Measurements from ENCODE around the gene ZNF672.

GRCh38 chr1:248805876-248806275 is 32.1 kb upstream of the ZNF672 start:
- TF ChIP-seq CTCF (conservative IDR thresholded peaks at IDR 0.05; ENCODE audit: low read length) (no peak), EZH2phosphoT487 (IDR thresholded peaks at IDR 0.05; ENCODE audit: borderline replicate concordance) (no peak)
